GM18511 (cell line): Measurements from ENCODE around the gene FYTTD1.
"Not testable (repeated sequence)": the region's sequence is repeated elsewhere in the genome, so short reads cannot be mapped to it uniquely, and the experiment has no call there.

Experiments used
- ATAC-seq: cut with Tn5 transposase; IDR thresholded peaks from one replicate; pipeline ENCODE4 v1.9.1; 2021; ENCODE audit warnings: mild to moderate bottlenecking, moderate library complexity; ENCODE audit not compliant: unreplicated experiment

The FYTTD1 gene, protein sequence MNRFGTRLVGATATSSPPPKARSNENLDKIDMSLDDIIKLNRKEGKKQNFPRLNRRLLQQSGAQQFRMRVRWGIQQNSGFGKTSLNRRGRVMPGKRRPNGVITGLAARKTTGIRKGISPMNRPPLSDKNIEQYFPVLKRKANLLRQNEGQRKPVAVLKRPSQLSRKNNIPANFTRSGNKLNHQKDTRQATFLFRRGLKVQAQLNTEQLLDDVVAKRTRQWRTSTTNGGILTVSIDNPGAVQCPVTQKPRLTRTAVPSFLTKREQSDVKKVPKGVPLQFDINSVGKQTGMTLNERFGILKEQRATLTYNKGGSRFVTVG

DNA sequence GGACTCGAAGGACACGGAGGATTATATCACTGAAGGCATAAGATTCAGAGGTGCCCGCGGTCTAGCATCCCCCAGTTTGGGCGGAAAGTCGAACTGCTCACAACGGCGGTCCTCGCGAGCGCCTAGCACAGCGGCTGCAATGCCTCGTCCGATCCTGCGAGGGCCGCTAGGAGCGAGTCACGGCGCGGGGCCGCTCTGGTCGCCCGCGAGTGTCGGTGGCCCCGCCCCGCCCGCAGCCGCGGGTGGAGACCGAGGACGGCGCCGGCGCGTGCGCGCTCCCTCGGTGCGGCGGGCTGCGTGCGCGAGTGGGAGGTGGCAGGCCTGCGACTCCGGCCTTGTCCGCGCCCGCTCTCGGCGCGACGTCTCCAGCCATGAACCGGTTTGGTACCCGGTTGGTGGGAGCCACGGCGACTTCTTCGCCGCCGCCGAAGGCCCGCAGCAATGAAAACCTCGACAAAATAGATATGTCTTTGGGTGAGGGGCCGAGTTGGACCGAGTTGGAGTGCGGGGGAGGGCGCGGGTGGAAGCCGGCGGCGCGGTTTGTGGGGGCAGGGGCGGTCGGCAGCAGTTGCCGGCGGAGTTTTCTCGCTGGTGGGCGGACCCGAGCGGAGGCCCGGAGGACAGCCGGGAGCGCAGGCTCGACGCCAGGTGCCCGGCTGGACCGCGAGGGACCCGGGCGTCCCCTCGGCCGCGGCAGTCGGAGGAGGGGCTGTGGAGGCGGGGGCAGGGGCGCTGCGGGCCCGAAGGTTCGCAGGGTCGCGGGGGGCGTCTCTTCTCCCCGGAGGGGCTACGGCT lies at the start of gene FYTTD1:
Gene FYTTD1 (plus strand): TSS at position 283 of the 795 bp plus-strand sequence. CDS start 89 bp downstream, at position 372.
- peak; percentile 83 for ATAC-seq

DNA sequence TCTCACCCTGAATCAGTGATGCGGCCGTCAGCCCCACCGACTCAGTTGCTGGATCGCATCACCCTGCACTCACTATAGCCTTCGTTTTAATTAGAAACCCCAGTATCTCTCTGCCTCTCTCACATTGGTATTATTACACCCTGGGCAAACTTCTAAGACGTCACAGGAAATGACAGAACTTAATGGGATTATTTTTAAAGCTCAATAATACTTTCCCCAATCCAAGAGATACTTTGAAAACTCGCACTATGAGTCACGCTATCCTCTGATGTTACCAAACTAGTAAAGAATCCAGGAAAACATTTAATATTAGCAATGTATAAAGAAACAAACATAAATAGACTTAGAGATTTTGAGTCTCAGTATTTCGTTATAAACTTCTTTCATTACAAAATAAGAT lies 49.6 kb upstream of the FYTTD1 start:
- no peak for ATAC-seq

DNA sequence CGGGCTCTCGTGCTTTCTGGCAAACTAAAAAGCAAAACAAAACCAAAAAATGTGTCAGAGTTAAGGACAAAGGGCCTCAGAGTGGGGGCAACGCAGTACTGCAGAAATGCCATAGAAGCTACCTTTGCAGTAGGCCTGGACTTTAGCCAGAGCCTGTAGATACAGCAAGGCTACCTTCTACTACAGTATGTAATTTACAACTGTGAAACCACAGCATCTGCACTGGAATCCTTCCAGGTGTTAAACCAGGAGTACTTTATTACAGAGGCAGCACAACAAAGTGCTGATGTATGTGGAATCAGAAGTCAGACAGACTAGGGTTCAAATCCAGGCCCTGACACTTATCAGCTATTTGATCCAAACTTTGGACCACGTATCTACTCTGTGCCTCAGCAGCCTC lies 47.8 kb upstream of the FYTTD1 start:
- no peak for ATAC-seq

DNA sequence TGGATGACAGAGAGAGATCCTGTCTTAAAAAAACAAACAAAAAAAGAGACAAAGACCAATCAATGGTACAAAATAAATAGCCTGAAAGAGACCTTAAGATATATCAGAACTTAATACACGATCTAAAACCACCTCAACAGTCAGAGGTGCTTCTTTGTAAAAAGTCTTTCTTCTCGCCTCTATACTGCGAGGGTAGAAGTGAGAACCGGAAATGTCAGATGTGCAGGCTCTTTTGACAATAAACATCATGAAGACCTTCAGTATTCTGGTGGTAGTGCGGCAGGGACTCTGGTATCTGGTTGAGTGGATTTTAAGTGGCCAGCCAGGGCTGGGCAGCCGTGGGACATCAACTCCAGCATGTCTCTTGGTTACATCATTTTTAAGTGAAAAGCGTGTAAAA lies 43.0 kb upstream of the FYTTD1 start:
- ATAC-seq, result no peak

DNA sequence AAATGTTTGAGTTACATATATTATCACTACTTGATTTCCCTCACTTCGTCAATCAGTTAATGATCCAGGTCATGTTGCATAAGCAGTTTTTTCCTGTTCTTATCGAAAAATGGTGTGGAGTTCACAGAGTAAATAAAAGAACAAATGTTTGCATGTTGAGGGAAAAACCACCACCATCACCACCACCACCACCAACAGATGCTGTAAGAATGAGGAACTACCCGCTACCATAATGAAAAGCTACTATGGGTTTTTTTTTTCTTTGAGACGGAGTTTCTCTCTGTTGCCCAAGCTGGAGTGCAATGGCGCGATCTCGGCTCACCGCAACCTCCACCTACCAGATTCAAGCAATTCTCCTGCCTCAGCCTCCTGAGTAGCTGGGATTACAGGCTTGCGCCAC lies 40.5 kb upstream of the FYTTD1 start:
- ATAC-seq, result no peak

DNA sequence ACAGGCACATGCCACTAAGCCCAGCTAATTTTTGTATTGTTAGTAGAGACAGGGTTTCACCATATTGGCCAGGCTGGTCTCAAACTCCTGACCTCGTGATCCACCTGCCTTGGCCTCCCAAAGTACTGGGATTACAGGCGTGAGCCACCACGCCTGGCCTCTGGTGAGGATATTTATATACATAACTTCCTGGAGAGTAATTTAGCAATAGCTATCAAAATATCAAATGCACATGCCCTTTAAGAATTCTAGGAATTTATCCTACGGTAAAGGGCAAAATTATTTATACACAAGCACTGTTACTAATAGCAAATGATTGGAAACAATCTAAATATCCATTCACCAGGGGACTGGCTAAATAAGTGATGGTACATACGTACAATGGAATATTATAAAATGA lies 38.7 kb upstream of the FYTTD1 start:
- ATAC-seq, result not testable (repeated sequence)

DNA sequence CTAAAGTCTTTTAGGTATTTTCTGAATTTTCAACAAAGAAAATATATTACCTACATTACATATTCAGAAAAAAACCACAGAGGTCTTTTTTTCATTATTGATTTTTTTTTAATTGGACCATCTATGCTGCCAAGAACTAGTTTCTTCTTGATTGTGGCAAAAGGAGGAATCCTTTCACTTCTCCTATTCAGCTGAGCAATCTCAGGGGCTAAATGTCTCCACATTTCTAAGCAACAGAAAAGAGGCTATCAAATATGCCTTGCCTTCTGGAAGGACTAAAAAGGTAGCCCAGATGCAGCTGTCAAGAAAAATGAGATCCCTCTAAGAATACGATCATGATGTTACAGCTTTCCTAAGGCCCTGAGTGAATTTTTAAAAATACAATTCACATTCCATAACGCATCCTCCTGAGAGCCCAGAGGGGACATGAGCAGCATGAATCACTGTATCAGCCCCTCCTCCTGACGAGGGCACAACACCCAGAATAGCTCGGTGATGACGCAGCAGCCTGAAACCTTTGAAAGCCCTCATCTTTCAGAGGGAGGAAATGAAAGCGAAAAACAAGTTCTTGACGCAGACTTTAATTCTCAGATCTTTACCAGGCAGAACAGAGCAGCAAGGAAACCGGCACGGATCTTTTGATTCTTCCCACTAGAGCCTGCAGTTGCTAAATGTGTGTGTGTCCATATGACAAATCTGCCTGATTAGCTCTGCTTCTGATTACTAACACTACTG lies 37.5 kb upstream of the FYTTD1 start:
- ATAC-seq, result peak; percentile 91

DNA sequence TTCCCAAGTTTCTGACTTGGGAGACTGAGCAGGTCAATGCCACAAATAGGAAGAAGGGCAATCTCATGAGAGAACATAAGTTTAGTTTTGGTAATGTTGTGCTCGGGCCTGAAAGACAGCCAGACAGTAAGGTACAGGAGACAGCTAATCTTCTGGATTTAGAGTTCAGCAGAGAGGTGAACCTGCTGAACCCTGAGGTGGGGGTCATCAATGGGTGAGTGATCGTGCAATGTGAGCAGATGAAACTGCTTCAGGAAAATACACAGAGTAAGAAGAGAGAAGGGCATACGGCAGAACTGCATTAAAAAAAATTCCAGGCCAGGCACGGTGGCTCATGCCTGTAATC lies 36.2 kb upstream of the FYTTD1 start:
- ATAC-seq, result peak; percentile 33

DNA sequence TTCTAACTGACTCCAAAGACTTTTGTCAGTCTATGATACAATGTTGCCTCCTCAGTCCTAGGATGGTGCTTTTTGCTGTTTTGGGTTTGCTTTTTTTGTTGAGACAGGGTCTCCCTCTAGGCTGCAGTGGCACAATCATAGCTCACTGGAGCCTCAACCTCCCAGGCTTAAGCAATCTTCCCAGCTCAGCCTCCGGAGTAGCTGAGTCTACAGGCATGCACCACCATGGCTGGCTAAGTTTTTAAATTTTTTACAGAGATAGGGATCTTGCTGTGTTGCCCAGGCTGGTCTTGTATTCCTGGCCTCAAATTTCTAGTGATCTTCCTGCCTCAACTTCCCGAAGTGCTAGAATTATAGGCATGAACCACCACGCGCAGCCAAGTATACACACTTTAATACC lies 35.4 kb upstream of the FYTTD1 start:
- no peak for ATAC-seq

DNA sequence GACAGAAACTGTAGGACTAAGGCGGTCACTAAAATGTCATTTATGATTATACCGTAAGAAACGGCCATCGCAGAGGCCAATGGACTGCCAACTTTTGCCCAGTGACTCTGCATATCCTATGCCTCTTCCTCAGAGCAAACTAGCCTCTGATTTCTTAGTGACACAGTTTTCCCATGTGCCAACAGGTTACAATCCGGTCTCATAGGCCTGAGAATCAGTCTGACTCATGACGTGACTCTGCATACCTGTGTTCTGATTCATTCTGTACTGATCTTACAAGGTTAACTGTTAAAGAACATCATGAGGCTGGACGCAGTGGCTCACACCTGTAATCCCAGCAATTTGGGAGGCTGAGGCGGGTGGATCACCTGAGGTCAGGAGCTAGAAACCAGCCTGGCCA lies 30.8 kb upstream of the FYTTD1 start:
- no peak for ATAC-seq

DNA sequence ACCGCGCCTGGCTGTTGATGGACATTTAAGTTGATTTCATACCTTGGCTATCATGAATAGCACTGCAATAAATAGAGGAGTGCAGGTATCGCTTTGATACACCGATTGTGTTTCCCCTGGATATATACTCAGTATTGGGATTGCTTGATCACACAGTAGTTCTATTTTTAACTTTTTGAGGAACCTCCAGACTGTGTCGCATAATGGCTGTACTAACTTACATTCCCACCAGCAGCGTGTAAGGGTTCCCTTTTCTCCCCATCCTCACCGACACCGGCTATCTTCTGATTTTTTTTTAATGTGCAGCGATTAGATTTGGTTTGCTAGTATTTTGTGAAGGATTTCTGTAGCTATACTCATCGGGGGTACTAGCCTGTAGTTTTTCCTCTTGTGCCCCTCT lies 29.0 kb upstream of the FYTTD1 start:
- no peak for ATAC-seq

DNA sequence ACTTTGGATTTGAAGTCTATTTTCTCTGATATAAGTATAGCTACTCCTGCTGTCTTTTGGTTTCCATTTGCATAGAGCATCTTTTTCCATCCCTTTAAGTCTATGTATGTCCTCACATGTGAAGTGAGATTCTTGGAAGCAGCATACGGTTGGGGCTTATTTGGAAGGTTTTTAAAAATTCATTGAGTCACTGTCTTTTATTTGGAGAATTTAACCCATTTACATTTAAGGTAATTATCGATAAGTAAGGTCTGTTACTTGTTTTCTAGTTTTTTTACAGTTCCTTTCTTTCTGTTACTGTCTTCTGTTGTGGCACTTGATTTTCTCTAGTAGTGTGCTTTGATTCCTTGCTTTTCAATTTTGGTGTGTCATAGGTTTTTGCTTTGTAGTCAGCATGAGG lies 26.9 kb upstream of the FYTTD1 start:
- no peak for ATAC-seq

DNA sequence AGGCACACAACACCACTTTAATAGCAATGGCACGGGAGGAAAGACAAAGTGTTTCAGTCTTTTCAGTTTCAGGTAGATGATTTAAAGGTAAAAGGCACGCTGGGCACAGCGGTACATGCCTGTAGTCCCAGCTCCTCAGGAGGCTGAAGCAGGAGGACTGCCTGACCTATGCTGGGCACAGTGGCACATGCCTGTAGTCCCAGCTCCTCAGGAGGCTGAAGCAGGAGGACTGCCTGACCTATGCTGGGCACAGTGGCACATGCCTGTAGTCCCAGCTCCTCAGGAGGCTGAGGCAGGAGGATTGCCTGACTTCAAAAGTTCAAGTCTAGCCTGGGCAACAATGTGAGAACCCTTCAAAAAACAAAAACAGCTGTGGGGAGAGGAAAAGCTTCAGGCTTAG lies 21.8 kb upstream of the FYTTD1 start:
- ATAC-seq, result not testable (repeated sequence)

DNA sequence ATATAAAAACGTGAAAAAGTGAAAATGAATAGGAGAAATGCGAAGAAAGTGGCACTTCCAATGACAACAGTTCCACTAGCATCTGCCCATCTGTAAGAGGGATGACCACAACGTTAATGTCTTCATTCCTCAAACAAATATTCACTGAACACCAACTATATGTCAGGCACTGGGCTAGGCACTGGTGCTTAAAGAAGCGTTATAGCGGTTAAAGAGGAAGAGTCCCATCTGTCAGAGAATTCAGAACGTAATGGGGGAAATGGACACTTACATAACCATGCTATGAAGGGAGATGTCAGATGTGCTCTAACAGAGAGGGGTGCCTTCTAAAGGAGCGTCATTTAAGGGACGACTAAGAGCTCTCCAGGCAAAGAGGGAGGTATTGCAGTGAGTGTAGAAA lies 21.2 kb upstream of the FYTTD1 start:
- no peak for ATAC-seq

DNA sequence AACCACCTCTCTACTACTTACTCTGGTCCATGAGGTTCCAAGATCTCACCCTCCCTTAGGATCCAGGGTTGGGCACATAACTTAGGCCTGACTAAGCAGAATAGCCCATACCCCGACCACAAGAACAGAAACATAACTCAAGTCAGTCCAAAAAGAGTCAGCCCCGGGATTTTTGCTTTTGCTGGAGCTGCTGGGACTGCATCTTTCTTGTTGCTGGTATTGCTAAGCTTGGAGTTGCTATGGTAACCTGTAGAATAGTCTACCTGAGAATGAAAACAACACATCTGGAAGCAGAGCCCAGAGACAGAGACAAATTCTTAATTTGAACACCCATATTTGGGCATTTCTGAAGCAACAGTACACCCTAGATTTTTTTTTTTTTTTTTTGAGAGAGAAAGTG lies 19.5 kb upstream of the FYTTD1 start:
- peak; percentile 31 for ATAC-seq

DNA sequence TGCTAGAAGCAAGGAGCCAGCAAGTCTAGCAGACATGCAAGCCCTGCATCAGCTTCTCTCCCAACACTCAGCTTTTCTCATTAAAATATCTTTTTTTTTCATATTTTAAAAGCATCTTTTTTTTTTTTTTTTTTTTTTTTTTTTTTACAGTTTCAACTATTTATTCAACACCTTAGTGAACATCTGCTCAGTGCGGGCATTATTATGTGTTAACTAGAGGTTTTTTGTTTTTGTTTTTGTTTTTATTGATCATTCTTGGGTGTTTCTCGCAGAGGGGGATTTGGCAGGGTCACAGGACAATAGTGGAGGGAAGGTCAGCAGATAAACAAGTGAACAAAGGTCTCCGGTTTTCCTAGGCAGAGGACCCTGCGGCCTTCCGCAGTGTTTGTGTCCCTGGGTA lies 18.9 kb upstream of the FYTTD1 start:
- ATAC-seq, result not testable (repeated sequence)

DNA sequence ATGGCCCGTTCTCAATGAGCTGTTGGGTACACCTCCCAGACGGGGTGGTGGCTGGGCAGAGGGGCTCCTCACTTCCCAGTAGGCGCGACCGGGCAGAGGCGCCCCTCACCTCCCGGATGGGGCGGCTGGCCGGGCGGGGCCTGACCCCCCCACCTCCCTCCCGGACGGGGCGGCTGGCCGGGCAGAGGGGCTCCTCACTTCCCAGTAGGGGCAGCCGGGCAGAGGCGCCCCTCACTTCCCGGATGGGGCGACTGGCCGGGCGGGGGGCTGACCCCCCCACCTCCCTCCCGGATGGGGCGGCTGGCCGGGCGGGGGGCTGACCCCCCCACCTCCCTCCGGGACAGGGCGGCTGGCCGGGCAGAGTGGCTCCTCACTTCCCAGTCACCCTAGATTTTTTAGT lies 18.2 kb upstream of the FYTTD1 start:
- not testable (repeated sequence) for ATAC-seq

DNA sequence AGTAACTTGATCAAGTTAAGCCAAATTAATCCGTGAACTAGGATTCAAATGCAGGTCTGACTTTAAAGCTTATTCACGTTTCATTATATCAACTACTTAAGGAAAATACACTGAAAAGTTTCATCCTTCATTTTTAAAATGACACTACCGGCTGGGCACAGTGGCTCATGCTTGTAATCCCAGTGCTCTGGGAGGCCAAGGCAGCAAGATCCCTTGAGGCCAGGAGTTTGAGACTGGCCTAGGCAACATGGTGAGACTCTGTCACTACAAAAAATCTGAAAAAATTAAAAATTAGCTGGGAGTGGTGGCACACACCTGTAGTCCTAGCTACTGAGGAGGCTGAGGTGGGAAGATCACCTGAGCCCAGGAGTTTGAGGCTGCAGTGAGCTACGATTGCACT lies 16.6 kb upstream of the FYTTD1 start:
- ATAC-seq, result no peak

DNA sequence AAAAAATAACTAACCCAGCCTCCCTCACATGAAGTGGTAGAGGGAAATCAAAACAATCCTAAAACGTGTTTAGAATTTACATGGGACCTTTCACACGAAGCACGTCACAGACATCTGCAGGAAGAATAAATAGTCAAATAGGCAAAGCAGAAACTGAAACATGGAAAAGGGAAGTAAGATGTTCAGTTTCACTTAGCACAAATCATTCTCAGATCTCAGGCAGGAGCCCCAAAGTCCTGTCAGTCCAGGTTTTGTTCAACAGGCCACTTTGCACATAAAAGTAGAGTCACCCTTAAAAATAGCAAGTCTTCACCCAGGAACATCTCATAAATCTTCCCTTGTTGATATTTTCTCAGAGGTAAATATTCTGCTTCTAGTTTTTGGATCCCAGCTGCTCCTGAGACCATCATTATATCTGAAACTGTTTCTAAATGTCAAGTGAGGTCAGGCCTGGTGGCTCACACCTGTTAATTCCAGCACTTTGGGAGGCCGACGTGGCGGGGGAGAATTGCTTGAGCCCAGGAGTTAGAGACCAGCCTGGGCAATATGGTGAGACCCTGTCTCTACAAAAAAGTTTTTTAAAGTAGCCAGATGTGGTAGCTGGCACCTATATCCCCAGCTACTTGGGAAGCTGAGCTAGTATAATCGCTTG lies 14.9 kb upstream of the FYTTD1 start:
- peak; percentile 46 for ATAC-seq

DNA sequence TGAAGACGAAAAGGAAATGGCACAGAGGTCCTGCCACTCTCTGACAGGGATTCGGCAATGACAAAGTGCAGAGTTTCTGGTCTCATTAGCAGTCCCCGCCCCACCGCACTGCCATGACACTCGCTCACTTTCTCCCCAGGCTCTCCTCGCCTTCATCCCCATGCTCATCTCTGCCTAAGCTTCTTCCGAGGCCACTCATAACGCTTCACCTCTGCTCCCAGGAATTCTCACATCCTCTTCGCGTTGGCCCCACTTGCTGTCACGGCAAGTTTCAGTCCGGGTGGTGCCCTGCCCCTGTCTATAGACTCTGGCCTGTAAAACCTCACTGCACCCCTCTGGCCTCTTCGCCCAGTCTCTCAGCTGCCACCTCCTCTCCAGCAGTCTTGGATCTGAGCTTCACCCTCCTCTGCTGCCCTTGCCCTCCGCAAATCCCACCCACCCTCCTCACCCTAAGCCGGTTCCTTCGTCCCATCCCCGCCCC lies 13.6 kb upstream of the FYTTD1 start:
- ATAC-seq, result no peak
